NCI-H345 treated with DMSO at 0.1 percent for 48 hours (cell line): ENCODE measurements around the gene TRHDE.
"Not testable (repeated sequence)": the region's sequence is repeated elsewhere in the genome, so short reads cannot be mapped to it uniquely, and the experiment has no call there.

Experiments used
- DNase-seq: peaks from one replicate; lab custom pipeline; 2025; ENCODE audit not compliant: unreplicated experiment; lab: John Stamatoyannopoulos, UW

The TRHDE gene

GRCh38 chr12:72499244-72499643 lies 227.1 kb downstream of the TRHDE start:
- no peak for DNase-seq

- DNase-seq: peak; percentile 6
Observed at GRCh38 chr12:72502546-72502945, 230.4 kb downstream of the TRHDE start.

- no peak for DNase-seq
Observed at GRCh38 chr12:72505227-72505626, 233.1 kb downstream of the TRHDE start.

GRCh38 chr12:72509891-72510290 lies 237.7 kb downstream of the TRHDE start:
- no peak for DNase-seq

- no peak for DNase-seq
Observed at GRCh38 chr12:72510772-72511171, 238.6 kb downstream of the TRHDE start.

- no peak for DNase-seq
Observed at GRCh38 chr12:72511498-72511897, 239.3 kb downstream of the TRHDE start.

GRCh38 chr12:72511906-72512305 lies 239.7 kb downstream of the TRHDE start:
- DNase-seq: no peak

- DNase-seq: not testable (repeated sequence)
Observed at GRCh38 chr12:72520044-72520678, 248.0 kb downstream of the TRHDE start.

GRCh38 chr12:72521326-72521725 lies 249.2 kb downstream of the TRHDE start:
- DNase-seq: no peak

- no peak for DNase-seq
Observed at GRCh38 chr12:72522411-72522810, 250.2 kb downstream of the TRHDE start.

GRCh38 chr12:72523754-72524153 lies 251.6 kb downstream of the TRHDE start:
- no peak for DNase-seq

GRCh38 chr12:72535212-72535990 lies 263.2 kb downstream of the TRHDE start:
- DNase-seq: no peak

- DNase-seq: no peak
Observed at GRCh38 chr12:72540811-72541210, 268.6 kb downstream of the TRHDE start.

- DNase-seq: no peak
Observed at GRCh38 chr12:72543777-72544467, 271.8 kb downstream of the TRHDE start.

GRCh38 chr12:72546106-72546505 lies 273.9 kb downstream of the TRHDE start:
- DNase-seq: no peak

- DNase-seq: no peak
Observed at GRCh38 chr12:72547573-72547972, 275.4 kb downstream of the TRHDE start.

GRCh38 chr12:72549184-72549583 lies 277.0 kb downstream of the TRHDE start:
- no peak for DNase-seq

GRCh38 chr12:72560003-72560769 lies 288.0 kb downstream of the TRHDE start:
- no peak for DNase-seq

- no peak for DNase-seq
Observed at GRCh38 chr12:72570601-72571000, 298.4 kb downstream of the TRHDE start.

- no peak for DNase-seq
Observed at GRCh38 chr12:72574138-72574537, 302.0 kb downstream of the TRHDE start.

GRCh38 chr12:72578327-72578726 lies 306.2 kb downstream of the TRHDE start:
- DNase-seq: no peak
